ENCODE results near the gene KLF3. TPM values are rescaled to one million over a fixed set of nuclear protein-coding genes. Genes with fewer than 3 reads are reported as not detected.

The KLF3 gene
- total RNA-seq, 1 donor from 2014 or later, result 16.9 TPM

DNA sequence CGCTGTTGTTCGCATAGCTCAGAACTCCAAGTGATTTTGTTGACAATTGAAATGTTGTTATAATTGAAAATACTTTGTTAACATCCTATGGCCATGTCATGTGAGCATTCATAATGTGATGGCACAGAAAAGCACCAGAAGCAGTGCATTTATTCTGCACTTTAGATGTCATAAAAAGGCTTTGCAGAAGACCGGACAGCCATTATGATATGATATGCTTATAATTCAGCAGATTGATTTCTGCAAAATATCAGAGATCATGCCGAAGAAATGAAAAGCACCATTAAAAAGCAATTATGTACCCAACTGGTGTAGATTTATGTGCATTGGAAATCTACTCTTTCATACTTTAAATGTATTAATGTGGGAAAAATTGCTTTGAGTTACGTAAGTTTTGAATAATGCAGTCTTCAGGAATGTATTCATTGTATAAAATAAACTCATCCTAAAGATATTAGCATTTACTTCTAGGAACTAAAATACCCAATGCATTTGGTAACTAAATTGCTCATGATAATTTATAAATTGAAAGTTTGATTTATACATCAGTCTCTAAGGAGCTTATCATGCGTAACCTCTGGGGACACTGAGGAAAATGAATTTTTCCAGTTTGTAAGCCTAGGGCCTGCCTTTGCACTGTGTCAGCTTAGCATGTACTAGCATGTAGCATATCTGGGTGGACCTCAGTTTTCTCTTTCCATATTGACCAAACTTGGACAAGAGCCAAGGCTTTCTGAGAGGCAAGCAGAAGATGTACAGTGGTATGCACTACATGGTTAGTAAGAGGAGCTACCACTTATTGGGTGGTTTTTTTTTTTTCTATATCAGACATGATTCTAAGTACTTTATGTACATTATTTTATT, 75.2 kb downstream of the KLF3 start:
- no peak for DNase-seq (ENCODE audit: low read depth, low spot score)

DNA sequence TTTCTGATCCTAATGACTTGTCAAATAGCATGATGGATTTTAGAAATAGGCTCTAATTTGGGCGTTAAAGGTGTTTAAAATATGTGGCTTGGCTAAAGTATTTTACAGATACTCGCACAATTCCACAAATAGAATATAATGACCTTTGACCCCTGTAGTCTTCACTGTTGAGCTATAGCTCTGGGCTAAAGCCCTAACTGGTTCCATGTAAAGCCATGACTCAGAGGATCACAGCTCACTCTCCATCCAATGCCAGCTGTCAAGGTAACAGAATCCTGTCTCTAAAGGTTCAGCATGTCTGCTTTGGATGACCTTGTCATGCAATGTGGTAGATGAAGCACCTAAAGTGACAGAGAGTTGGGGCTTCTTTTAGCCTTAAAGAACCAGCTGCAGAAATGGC, 76.3 kb downstream of the KLF3 start:
- DNase-seq (ENCODE audit: low read depth, low spot score), result no peak

DNA sequence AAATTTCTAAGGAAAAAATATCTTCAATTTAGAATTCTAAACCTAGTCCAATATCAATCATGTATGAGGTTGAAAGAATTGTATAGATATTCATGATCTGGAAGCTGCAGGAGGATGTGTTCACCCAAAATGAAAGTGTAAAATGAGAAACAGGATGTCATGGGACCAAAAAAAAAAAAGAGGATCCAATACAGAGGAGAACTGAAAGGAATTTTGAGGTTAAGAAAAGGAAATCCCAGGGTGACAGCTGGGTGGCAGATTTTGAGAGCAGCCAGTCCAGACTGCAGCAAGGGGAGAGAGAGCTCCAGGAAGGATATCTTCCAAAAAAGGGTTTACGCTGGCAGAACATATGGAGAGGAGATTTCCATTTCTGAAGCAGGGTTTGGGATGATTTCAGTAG, 79.9 kb downstream of the KLF3 start:
- no peak for DNase-seq (ENCODE audit: low read depth, low spot score)

DNA sequence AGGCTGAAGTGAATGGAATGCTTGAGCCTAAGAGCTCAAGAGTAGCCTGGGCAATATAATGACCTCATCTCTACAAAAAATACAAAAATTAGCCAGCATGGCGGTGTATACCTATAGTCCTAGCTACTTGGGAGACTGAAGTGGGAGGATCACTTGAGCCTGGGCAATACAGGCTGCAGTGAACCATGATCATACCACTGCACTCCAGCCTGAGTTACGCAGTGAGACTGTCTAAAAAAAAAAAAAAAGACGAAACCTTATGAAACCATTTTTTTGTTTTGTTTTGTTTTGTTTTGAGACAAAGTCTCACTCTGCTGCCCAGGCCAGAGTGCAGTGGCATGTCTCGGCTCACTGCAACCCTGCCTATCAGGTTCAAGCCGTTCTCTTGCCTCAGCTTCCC, 81.9 kb downstream of the KLF3 start:
- DNase-seq (ENCODE audit: low read depth, low spot score), result no peak

DNA sequence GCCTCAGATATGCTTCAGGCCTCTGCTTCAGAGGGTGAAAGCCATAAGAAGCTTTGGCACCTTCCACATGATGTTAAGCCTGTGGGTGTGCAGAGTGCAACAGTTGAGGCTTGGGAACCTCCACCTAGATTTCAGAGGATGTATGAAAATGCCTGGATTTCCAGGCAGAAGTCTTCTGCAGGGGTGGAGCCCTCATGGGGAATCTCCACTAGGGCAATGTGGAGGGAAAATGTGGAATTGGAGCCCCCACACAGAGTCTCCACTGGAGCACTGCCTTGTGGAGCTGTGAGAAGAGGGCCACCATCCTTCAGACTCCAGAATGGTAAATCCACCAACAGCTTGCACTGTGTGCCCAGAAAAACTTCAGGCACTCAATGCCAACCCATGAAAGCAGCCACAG, 83.6 kb downstream of the KLF3 start:
- no peak for DNase-seq (ENCODE audit: low read depth, low spot score)

DNA sequence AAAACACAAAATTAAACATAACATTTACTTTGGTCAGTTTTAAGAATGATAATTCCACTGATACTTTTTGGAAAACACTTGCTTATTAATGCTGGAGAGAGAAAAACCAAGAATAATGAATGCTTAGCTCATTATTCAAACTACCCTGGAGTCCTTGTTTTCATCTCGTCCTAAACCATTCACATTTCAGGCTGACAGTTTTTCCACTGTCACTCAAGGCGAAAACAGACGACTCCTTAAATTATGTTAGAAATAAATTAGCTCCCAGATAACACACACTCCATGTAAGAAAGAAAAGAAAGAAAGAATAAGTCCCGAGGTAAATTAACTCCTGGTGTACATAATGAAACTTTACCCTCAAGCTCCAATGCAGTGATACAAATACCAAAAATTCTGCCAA, 85.3 kb downstream of the KLF3 start:
- DNase-seq (ENCODE audit: low read depth, low spot score), result no peak

Other genes starting within 250 kb of the KLF3 start
- gene TLR10, start 118.8 kb downstream of the KLF3 start, total RNA-seq, result not detected in 2 replicates
- gene TLR1, start 140.6 kb downstream of the KLF3 start, total RNA-seq, result 6.5 and 7.5 TPM in 2 replicates
- 1.2 and 1.5 TPM in 2 replicates for gene TLR6, start 192.6 kb downstream of the KLF3 start, total RNA-seq
- gene FAM114A1, start 203.6 kb downstream of the KLF3 start, total RNA-seq, result 117 and 180 TPM in 2 replicates

Data from pulmonary artery endothelial cell (primary cell).